Natural killer cell (primary cell): ENCODE measurements around the gene APOL5. TPM values are rescaled to one million over a fixed set of nuclear protein-coding genes. Genes with fewer than 3 reads are reported as not detected.
"Not testable (repeated sequence)": the region's sequence is repeated elsewhere in the genome, so short reads cannot be mapped to it uniquely, and the experiment has no call there.

Source experiments
- ATAC-seq, 3 donors: fragments of 150-1000 bp in 2 of 3; fragments of 200-7000 bp in 1 of 3; cut with Tn5 transposase; 1 replicate in 1 of 3; 2 replicates in 2 of 3; pipeline ENCODE4 v1.10.0; 2021; ENCODE audit warnings: mild to moderate bottlenecking in 2 of 3, moderate library complexity in 2 of 3
- DNase-seq, 2 donors: peaks; one replicate each; pipeline versions ENCODE4 v3.0.0 to v3.0.0-alpha.2; 2013 to 2021; ENCODE audit warnings: mixed read lengths in 1 of 2
- H3K27ac ChIP-seq: one replicate; pipeline ENCODE4 v1.5.1; 2013; ENCODE audit warnings: mild to moderate bottlenecking, low read length
- H3K27me3 ChIP-seq: one replicate; pipeline ENCODE4 v1.6.1; 2013; ENCODE audit warnings: low read length; ENCODE audit not compliant: control insufficient read depth, insufficient read depth
- H3K36me3 ChIP-seq: one replicate; pipeline ENCODE4 v1.6.1; 2013; ENCODE audit warnings: low read length; ENCODE audit not compliant: control insufficient read depth, insufficient read depth
- H3K4me1 ChIP-seq: one replicate; pipeline ENCODE4 v1.6.1; 2013; ENCODE audit warnings: low read length; ENCODE audit not compliant: control insufficient read depth, insufficient read depth
- H3K4me3 ChIP-seq: one replicate; pipeline ENCODE4 v1.5.1; 2013; ENCODE audit warnings: low read length
- H3K9me3 ChIP-seq: one replicate; pipeline ENCODE4 v1.6.1; 2013; ENCODE audit warnings: low read length; ENCODE audit not compliant: control insufficient read depth, insufficient read depth
- H3K27ac Mint-ChIP-seq, 2 donors: one replicate each; pipeline ENCODE4 v1.8.0; 2022; ENCODE audit warnings: mild to moderate bottlenecking in 2 of 2, mixed read lengths in 2 of 2, moderate library complexity in 1 of 2
- H3K27me3 Mint-ChIP-seq, 2 donors: one replicate each; pipeline ENCODE4 v1.8.0; 2022; ENCODE audit warnings: low read depth in 2 of 2, mixed read lengths in 2 of 2
- H3K36me3 Mint-ChIP-seq: one replicate; pipeline ENCODE4 v1.8.0; 2022; ENCODE audit warnings: mixed read lengths
- H3K4me1 Mint-ChIP-seq, 2 donors: one replicate each; pipeline ENCODE4 v1.8.0; 2022; ENCODE audit warnings: mixed read lengths in 2 of 2
- H3K4me3 Mint-ChIP-seq: one replicate; pipeline ENCODE4 v1.8.0; 2022; ENCODE audit warnings: mild to moderate bottlenecking, moderate library complexity, mixed read lengths
- H3K9me3 Mint-ChIP-seq, 2 donors: one replicate each; pipeline ENCODE4 v1.8.0; 2022; ENCODE audit warnings: mixed read lengths in 2 of 2
- CTCF ChIP-seq: fragments of 200-600 bp; IDR thresholded peaks from one replicate; pipeline ENCODE4 v1.8.0; 2022; ENCODE audit warnings: antibody characterized with exemption
- WGBS: methylation state at CpG from one replicate; pipeline ENCODE4 v1.1.7; 2013; ENCODE audit warnings: missing lambda C conversion rate; ENCODE audit not compliant: insufficient coverage; 5-methylcytosine and 5-hydroxymethylcytosine counted together
- intact Hi-C: fragments of 100-400 bp; cut with micrococcal nuclease; formaldehyde crosslinking; loops from one replicate; pipeline ENCODE4 v1.14.2; 2022
- total RNA-seq, 4 donors: library from RNA; stranded (reverse); fragments of 120-200 nt in 1 of 4; gene quantifications; one replicate each; pipeline versions ENCODE4 v1.2.3 to v1.2.4, GENCODE V29; 2013 to 2022

APOL5 gene
- total RNA-seq, 3 donors from 2014 or later (not counting 1 experiment from before 2014, with no cell fraction given): not detected

DNA sequence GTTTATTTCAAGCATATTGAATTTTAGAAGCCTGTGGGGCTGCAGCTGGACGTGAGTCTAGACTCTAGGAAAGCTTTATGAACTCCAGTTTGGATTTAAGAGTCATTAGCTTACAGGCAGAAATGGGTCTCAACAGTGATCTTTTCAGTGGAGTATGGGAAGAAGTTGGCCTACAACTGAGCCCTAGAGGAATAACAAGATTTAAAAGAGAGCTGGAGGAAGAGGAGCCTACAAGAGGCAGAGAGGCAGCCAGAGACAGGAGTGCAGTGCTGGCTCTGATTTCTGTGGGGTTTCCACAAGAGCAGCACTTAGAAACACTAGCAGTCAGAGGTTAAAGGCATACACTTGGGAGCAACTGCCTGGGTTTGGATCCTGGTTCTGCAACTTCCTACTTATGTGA is 17.9 kb downstream of the APOL5 start:
- no peaks in the 10 kb centered on the region for H3K4me1 Mint-ChIP-seq
- intact Hi-C loops: no loop called here
- H3K9me3 Mint-ChIP-seq: no peaks in the 10 kb centered on the region
- no peak overlapping the region for H3K27ac Mint-ChIP-seq
- H3K4me1 ChIP-seq: no peaks in the 10 kb centered on the region
- no peaks in the 10 kb centered on the region for H3K36me3 Mint-ChIP-seq
- no peaks in the 10 kb centered on the region for H3K9me3 ChIP-seq
- H3K27me3 Mint-ChIP-seq: peaks cover 8 to 9% of the 10 kb centered on the region in 2 donors
- no peaks in the 10 kb centered on the region for H3K27me3 ChIP-seq
- H3K36me3 ChIP-seq: no peaks in the 10 kb centered on the region
- ATAC-seq: no peak
- H3K27ac ChIP-seq: no peak overlapping the region
- no peak for TF ChIP-seq CTCF
- WGBS: 88% methylated on average over 1 of the region's 1 CpG
- no peak for DNase-seq
- no peak overlapping the region for H3K4me3 ChIP-seq
- H3K4me3 Mint-ChIP-seq: no peak overlapping the region

GRCh38 chr22:35736166-35736565 is 18.5 kb downstream of the APOL5 start:
- Histone ChIP-seq H3K27ac (no peak overlapping the region), H3K27me3 (no peaks in the 10 kb centered on the region), H3K36me3 (no peaks in the 10 kb centered on the region), H3K4me1 (no peaks in the 10 kb centered on the region), H3K4me3 (no peak overlapping the region), H3K9me3 (no peaks in the 10 kb centered on the region)
- Mint-ChIP-seq H3K9me3 (no peaks in the 10 kb centered on the region), H3K36me3 (no peaks in the 10 kb centered on the region), H3K4me3 (no peak overlapping the region), H3K27ac (no peak overlapping the region), H3K4me1 (no peaks in the 10 kb centered on the region), H3K27me3 (peaks cover 3 to 6% of the 10 kb centered on the region in 2 donors)
- no peak for TF ChIP-seq CTCF
- WGBS: 92% methylated on average over 5 of the region's 5 CpGs
- DNase-seq: no peak
- ATAC-seq: no peak
- intact Hi-C loops: no loop called here

GRCh38 chr22:35736701-35737100 is 19.0 kb downstream of the APOL5 start:
- Mint-ChIP-seq H3K4me3 (no peak overlapping the region), H3K27ac (no peak overlapping the region), H3K27me3 (peaks cover 0 to under 1% of the 10 kb centered on the region in 2 donors), H3K4me1 (no peaks in the 10 kb centered on the region), H3K9me3 (no peaks in the 10 kb centered on the region), H3K36me3 (no peaks in the 10 kb centered on the region)
- H3K4me3 ChIP-seq: no peak overlapping the region
- no peaks in the 10 kb centered on the region for H3K4me1 ChIP-seq
- no peak overlapping the region for H3K27ac ChIP-seq
- 91% methylated on average over 12 of the region's 12 CpGs for WGBS
- no peak for ATAC-seq
- no peak for DNase-seq
- intact Hi-C loops: no loop called here
- H3K9me3 ChIP-seq: no peaks in the 10 kb centered on the region
- no peak for TF ChIP-seq CTCF
- H3K36me3 ChIP-seq: no peaks in the 10 kb centered on the region
- no peaks in the 10 kb centered on the region for H3K27me3 ChIP-seq

GRCh38 chr22:35737886-35738285 is 20.2 kb downstream of the APOL5 start:
- H3K27ac ChIP-seq, H3K4me1 Mint-ChIP-seq, H3K9me3 Mint-ChIP-seq, H3K4me3 Mint-ChIP-seq, H3K36me3 ChIP-seq, H3K4me1 ChIP-seq, H3K27ac Mint-ChIP-seq, H3K27me3 ChIP-seq, intact Hi-C loops, ATAC-seq, H3K9me3 ChIP-seq, H3K36me3 Mint-ChIP-seq, DNase-seq, H3K4me3 ChIP-seq, H3K27me3 Mint-ChIP-seq: not testable (repeated sequence)
- WGBS: 91% methylated on average over 6 of the region's 6 CpGs
